Ureter (tissue), 1 donor: Measurements from ENCODE around the gene IVD. TPM values are rescaled to one million over a fixed set of nuclear protein-coding genes. Genes with fewer than 3 reads are reported as not detected.
"Not testable (repeated sequence)": the region's sequence is repeated elsewhere in the genome, so short reads cannot be mapped to it uniquely, and the experiment has no call there.

Experiments
- DNase-seq: peaks from one replicate; pipeline ENCODE4 v3.0.0-alpha.2; 2020; ENCODE audit warnings: low spot score
- total RNA-seq: library from RNA; stranded (reverse); gene quantifications from one replicate; pipeline ENCODE4 v1.2.4, GENCODE V29; 2023
- donor health status: DM: yes; HTN: yes; CAD: no.

Gene IVD
- total RNA-seq, 1 donor from 2014 or later: 109 TPM

DNA sequence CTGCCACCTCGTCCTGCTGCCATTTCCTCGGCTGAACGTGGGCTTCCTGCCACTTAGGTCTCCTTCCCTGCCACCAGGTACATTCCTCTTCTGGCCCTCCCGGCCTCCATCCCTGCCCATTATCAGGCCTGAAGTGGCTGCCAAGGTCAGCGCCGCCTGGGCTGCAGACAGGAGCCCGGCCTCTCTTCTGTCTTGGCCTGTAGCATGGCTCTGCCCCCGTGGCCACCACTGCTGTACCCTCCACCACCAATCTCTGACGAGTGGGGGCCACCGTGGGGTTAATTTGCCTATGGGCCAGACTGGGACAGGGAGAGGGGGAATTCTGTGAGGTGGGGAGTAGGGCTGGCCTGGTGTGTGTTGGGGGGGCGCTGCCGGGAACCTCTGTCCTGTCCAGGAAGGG is 33.1 kb downstream of the IVD start:
- DNase-seq: no peak

DNA sequence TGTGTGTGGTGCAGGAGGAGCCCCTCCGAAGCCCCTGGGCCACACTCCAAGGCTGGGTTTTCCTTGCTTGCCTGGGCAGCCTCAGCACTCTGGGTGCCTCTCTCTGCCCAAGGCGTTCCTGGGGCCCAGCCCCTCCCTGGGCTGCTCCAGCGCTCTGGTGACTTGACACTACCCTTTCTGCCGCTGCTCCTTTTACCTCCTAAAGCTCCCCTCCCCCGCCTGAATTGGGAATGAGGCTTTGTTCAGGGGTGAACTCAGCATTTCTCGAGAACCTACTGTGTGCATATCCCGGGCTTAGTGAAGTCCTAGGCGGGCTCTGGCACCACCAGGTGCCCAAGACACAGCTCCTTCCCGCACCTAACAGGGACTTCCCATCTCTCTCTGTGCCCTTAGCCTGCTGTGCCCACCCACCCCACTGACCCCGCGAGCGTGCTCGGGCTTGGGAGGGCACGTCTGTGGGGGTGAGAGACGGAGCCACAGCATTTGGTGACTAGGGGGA is 33.9 kb downstream of the IVD start:
- no peak for DNase-seq

DNA sequence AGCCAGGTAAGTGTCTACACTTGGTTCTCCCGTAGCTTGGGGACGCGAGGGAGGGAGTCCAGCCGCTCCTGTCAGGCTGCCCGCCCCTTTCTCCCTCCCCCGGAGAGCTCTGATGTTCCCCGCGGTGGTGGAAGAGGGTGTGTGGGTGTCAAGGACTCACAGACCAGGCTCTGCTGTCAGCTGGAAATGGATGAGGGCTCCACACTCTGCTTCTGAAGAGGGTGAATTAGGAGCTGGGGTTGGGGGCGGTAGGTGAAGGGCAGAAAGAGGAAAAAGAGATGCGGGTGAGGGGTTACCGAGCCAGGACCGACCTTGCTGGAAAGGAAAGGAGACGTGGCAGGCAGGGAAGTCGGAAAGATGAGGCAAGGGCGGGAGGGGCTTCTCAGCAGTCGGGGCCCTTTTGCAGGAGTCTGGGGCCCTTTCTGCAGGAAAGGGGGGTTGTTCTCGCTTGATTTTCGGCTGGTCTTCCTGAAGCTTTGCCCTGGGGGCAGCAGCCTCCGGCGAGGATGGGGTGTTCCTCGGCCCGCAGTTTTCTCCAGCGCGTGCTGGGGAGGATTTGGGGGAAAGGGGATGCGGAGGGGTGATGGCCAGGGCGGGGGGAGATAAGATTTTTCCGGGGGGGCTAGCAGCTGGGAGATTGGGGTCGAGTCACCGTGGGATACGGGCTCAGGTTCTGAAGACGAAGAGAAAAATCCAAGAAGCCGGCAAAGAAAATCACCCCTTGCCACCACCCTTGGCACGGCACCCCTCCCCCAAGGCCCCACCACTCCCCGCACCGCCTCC is 34.6 kb downstream of the IVD start:
- DNase-seq: no peak

DNA sequence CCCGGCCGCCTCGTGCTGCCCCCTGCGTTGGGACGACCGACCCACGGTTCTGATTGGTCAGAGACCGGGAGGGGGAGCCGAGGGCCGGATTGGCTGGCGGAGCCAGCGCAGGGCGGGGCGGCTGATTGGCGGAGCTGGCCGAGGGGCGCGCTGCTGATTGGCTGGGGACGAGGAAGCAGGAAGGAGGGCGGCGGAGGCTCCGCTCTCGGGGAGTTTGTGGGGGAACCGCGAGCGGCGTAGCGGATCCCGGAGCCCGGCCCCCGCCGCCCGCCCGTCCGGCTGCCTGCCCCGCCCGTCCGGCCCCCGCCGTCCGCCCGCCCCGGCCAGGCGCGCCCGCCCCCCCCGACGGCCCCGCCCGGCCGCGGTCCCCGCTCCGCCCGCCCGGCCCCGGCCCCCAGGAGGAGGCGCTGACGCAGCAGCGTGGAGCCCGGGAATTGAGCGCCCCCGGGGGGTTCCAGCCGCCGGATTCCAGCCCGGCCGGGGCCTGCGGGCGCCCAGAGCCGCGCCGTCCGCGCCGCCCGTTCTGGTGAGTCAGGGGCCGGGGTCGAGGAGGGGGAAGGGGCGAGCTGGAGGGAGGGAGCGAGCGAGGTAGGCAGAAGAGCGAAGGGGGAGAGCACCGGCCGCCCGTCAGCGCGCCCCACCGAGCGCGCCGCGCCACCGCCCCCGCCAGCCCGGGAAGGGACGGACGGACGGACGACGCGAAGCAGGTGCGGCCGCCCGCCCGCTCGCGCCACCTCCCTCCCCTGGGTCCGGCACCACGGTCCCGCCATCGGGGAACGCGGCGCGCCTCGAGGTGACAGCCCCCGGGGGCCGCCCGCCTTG is 35.4 kb downstream of the IVD start, which contains the start of gene BAHD1:
Gene BAHD1 (plus strand): TSS at position 211 of the 822 bp plus-strand sequence. CDS start 17,512 bp downstream, outside the sequence.
- DNase-seq: peak; percentile 98

DNA sequence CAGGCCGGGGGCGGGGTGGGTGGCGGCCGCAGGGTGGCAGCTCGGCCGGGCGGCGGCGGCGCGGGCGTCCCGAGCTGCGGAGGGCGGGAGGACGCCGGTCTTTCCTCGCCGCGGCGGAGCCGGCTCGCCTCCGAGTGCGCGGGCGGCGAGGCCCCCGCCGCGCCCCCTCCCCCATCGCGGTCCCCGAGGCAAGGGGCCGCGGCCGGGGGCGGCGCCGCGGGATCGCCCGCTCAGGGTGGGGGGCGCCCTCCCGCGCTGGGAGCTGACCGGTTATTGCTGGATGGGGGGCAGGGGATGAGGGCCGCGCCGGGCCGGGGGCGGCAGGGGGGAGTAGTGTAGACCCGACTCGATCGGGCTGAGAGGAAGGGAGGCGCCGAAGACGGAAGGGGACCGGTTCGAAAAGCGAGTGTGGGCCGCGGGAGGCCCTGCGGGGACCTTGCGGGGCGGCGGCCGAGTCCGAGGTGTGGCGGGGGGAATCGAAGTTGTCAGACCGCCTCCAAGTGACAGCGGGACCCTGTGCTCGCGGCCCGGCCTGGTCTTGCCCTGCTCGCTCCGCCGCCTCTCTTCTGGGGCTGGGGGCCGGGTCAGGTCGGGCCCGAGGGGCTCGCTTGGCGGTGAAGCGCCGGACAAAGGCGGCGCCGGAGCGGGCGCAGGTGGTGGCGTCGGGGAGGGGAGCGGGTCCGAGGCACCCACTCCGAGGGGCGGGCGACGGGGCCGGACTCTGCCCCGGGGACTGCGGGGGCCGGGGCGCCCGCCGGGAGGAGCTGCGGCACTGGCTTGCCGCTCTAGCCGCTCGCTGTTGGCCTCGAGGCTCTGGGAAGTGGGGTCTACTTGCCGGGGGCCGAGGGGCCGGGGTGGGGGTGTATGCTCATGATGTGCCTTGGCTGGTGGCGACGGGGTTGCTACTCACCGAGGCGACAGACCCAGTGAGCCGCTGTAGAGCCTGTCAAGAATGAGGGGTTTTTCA is 36.3 kb downstream of the IVD start:
- DNase-seq: no peak

DNA sequence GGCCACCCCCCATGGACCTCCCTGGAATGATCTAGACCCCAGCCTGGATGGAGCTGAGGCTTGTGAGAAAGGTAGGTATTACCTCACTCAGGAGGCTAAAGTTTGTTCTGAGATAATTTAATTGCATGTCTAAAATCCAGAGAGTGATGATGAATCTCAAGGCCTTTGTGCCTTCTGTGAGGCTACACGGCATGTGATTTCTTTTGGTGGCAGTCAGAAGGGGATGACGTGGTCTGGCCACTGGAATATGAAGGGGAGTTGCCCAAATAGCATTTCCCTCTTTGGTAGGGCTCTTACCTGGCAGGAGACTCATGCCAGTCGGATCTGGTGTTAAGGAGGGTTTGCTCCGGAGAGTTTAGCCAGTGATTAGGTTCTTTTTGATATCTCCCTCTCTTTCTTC is 37.7 kb downstream of the IVD start:
- DNase-seq: no peak

DNA sequence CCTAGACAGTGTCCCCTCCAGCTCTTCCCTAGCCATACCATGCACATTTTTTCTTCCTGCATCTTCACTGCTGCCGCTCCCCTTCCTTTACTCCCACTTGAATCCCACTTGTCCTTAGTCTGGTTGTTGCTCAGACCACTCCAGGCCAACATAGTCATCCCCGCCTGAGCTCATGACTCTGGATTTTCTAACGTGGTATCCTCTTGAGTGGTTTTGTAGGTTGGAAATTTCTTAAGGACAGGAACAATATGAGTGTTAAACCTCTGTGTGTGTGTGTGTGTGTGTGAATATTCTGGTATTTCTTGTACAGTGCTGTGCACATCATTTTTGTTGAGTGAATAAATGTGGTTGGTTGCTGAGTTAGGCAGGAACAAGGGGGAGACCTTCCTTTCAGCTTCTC is 38.3 kb downstream of the IVD start:
- no peak for DNase-seq

DNA sequence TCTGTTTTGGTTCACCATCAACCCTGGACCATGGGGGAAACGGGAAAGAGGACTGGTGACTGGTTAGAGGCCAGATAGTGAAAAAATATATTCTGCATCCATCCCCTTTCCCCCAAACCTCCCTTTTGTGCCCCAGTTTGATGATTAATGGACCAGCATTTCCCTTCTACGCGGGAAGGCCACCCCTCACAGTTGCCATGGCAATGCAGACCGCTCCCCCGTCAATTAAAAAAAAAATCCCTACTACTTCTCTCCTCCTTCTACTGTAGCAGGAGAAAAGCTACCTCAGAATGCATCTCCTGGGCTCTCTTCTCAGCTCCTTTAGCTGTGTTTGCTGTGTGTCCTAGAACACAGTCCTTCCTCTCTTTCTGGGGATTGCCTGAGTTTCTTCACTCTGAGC is 39.1 kb downstream of the IVD start:
- DNase-seq: no peak

DNA sequence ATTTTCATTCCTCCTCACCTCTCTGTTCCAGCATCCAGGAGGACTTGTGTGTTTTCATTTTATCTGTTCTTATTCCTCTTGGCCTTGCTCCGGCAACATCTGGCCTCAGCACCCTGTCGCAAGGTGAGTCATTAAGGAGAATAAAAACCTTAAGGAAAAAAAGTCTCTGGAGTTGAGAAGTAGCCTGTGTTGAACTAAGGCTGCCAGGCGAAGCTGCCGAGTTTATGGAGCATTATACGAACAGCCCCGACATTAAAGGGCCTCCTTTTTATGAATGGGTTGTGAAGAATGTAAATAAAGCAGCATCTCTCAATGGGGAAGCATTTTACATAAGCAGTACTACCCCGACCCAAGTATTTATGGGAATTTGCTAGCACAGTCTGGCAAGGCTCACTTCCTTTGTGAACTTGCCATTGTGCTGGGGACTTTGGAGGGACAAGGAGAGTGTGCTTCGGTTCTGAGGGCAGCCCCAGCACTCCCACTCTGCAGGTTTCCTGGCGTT is 39.9 kb downstream of the IVD start:
- no peak for DNase-seq

DNA sequence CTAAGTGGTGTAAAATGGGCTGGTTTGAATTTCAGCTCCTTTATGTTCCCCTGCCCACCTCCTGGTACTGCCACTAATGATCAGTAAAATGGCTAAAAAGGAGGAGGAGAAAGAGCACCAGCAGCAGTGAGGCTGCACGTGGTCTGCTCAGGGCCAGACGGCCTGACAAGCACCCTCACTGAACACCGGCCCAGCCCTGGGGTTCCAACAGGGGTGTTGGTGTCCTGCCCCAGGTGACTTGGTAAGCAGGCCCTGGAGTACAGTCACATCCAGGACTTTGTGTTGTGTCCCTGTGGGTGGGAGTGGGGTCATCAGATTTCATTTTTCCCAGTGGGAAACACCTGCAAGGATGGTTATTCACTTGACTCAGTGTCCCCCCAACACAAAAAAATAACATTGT is 40.5 kb downstream of the IVD start:
- DNase-seq: no peak

DNA sequence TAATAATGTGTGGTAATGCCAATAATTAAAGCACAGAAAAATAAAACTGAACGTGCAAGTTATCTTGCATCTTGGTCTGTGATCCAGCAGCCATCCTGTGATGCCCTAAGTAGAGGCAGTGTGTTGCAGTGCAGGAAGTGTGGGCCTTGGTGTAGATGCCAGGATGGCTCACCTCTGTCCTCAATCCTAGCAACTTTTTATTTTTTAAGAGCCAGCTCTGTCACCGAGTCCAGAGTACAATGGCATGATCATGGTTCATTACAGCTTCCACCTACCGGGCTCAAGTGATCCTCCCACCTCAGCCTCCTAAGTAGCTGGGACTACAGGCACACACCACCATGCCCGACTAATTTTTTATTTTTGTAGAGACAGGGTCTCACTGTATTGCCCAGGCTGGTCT is 42.8 kb downstream of the IVD start:
- DNase-seq: no peak

DNA sequence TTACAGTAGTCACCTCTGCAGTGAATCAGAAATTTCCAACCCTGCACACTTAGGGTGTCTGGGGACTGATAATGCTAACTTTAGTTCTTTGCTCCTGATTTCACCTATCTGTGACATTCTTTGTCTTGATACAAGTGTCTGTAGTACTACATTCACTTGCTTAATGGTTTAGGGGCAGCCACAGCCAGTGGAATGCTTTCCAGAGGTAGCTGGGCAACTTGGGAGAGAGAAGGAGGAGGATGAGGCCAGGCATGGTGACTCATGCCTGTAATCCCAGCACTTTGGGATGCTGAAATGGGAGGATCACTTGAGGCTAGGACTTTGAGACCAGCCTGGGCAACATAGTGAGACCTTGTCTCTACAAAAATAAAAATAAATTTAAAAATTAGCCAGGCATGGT is 43.7 kb downstream of the IVD start:
- DNase-seq: no peak

DNA sequence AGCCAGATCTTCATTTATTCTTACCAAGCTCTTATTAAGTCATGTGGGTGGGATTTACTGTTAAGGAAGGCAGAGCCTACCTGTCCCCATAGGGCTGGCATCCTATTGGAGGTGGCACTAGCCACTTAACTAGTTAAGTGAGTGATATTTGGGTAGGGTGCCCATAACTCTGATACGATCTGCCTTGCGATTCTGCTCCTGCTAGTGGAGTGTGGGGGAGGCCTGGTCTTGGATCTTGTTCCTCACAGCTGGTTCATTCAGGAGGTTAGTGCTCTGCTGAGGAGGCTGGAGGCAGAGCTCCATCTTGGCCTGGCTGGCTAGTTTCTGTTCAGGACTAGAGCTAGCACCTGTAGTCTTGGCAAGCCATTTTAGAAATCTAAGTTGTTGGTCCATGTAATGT is 44.5 kb downstream of the IVD start:
- no peak for DNase-seq

DNA sequence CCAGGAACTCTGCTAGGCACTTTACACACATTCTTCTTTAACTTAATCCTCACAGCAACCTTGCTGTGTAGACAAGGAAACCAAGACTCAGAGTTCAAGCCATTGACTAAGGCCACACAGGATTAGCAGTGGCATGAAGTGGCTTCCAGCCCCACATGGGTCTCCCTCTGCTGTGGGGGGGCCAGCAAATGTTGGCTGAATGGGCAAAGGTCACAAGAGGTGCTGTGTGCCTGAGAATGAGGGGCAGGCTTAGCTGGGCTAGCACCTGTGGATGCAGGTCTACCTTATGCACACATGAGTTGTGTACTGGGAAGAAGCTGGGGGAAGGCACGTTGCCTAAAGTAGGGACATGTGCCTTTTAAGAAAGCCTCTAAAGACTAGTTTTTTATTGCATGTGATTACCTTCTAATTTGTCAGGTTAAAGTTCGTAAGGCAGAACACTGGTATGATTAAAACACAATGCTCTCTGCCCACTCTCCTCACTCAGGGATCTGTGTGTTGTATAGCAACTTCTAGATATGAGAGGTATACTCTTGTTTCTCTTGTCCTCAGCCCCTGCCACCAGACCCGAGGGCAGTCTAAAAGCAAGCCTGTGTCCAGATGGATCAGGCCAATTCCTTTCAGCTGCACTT is 46.0 kb downstream of the IVD start:
- DNase-seq: no peak

DNA sequence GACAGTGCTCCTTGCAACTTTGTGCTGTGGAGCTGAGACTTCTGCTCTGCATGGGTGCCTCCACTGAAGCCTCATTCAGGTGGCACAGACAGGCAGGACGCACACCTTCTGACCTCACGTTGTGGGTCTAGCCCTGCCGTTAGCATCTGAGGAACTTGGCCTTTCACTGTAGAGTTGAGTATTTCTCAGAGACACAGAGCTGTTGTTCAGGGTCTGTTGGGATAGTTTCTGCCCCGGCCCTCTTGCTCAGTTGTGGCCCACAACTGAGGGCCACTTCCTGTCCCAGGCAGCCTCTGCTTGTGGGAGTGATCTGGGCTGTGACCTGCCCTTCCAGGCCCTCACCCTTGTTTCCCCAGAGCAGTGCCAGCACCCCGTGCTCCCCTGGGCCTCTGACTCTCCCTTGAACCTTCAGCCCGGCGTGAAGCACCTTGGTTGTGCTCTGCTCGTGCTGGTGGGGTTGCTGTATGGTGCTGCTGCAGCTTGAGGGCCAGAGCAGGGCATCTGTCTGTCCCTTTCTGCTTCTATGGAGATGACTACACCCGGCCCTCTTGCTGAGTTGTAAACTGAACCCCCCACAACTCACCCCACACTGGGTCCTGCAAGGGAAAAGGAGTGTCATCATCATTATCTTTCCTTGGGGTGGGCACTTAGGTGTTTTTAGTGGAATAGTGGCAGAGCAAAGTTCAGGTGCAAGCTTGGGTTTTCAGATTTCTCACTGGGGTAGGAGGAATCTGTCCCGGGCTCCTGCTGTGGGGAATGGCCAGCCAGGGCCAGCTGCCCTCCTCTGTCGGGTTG is 46.9 kb downstream of the IVD start:
- DNase-seq: no peak

DNA sequence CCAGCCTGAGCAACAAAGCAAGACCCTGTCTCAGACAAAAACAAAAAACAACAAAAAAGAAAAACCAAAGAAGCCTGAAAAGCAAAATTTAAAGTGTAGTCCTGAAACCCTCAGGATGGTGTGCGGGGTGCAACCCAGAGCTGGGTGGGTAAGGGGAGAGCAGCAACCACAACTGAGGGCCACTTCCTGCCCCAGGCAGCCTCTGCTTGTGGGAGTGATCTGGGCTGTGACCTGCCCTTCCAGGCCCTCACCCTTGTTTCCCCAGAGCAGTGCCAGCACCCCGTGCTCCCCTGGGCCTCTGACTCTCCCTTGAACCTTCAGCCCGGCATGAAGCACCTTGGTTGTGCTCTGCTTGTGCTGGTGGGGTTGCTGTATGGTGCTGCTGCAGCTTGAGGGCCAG is 48.3 kb downstream of the IVD start:
- DNase-seq: not testable (repeated sequence)

DNA sequence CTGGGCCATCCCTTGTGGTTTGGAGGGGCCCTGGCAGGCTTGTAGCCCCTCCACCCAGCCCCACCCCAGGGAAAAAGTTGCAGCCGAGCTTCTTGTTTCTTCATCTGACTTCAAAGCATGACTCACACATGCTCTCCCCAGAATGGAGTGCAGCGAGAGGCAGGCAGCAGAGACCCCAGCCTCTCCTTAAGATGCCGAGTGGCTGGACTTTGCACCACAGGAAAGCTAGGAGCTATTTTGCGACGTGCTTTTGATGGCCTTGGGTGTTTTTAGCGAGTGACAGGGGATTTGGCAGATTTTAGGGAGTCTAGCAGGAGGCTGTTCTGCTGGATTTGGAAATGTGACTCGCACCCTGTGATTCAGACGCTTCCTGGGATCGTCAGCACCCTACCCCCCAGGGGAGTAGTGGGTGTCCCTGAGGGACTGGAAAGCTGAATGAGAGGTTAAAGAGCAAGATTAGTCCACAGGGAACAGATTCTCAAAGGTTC is 49.4 kb downstream of the IVD start:
- no peak for DNase-seq

DNA sequence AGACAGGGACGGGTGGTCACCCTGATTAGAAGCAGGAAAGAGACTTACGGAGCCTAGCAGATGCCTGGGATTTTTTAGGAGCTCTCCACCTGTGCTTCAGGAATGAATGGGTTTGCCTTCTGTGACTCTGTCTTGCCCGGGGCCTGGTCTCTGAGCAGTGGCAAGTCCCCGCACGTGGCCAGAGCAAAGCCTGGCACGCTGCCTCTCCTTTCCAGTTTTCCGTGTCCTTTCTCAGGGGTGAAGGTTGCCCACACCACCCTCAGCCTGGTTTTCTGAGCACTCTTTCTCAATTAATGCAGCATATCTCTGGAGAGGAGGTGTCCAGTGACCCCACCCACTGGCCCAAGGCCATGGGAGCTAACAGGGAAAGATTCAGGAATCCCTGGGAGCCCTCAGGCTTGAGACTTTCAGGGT is 50.7 kb downstream of the IVD start:
- no peak for DNase-seq

DNA sequence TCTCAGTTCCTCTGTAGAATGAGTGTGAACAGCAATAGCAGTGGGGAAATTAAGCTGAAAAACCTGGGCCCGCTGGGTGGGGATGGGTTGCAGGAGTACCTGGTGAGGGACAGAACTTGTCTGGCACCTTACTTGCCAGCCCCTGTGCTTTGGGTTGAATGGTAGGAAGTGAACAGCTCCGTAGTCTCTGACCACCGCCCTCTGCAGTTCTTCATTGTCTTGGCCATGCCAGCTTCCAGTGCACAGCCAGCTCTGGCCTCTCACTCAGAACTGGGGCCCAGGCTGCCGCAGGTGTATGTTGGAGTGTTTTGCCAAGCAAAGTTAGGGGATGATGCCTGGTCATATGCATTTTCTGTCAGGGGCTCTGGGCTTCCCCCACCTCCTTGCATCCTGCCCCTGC is 51.1 kb downstream of the IVD start:
- no peak for DNase-seq
